NK-92 (cell line): ENCODE results near the gene GATB.

Source experiments
- DNase-seq: peaks from one replicate; lab custom pipeline; 2025; ENCODE audit not compliant: unreplicated experiment; lab: John Stamatoyannopoulos, UW

GATB gene

GRCh38 chr4:151700566-151701316 is 60.1 kb downstream of the GATB start:
- DNase-seq: no peak

GRCh38 chr4:151698213-151698612 is 62.6 kb downstream of the GATB start:
- no peak for DNase-seq

- DNase-seq: no peak
Observed at GRCh38 chr4:151694961-151695720, 65.7 kb downstream of the GATB start.

- DNase-seq: no peak
Observed at GRCh38 chr4:151692821-151693673, 67.8 kb downstream of the GATB start.

GRCh38 chr4:151692443-151692782 is 68.4 kb downstream of the GATB start:
- no peak for DNase-seq

GRCh38 chr4:151691639-151692442 is 69.0 kb downstream of the GATB start:
- DNase-seq: no peak

- no peak for DNase-seq
Observed at GRCh38 chr4:151690876-151691275, 69.9 kb downstream of the GATB start.

- no peak for DNase-seq
Observed at GRCh38 chr4:151690164-151690870, 70.5 kb downstream of the GATB start.

- DNase-seq: no peak
Observed at GRCh38 chr4:151689211-151689991, 71.4 kb downstream of the GATB start.

- no peak for DNase-seq
Observed at GRCh38 chr4:151688785-151689043, 72.1 kb downstream of the GATB start.

- DNase-seq: no peak
Observed at GRCh38 chr4:151688003-151688784, 72.6 kb downstream of the GATB start.

- no peak for DNase-seq
Observed at GRCh38 chr4:151687021-151687640, 73.7 kb downstream of the GATB start.

- DNase-seq: no peak
Observed at GRCh38 chr4:151685303-151685702, 75.5 kb downstream of the GATB start.

GRCh38 chr4:151681085-151681484 is 79.7 kb downstream of the GATB start:
- no peak for DNase-seq

GRCh38 chr4:151679231-151679630 is 81.6 kb downstream of the GATB start:
- no peak for DNase-seq

GRCh38 chr4:151678048-151678872 is 82.5 kb downstream of the GATB start:
- DNase-seq: no peak

- DNase-seq: no peak
Observed at GRCh38 chr4:151677193-151677592, 83.6 kb downstream of the GATB start.

- no peak for DNase-seq
Observed at GRCh38 chr4:151676301-151676700, 84.5 kb downstream of the GATB start.
